Bronchial epithelial cell (primary cell): Measurements from ENCODE around the gene TRAF3IP1. TPM values are rescaled to one million over a fixed set of nuclear protein-coding genes. Genes with fewer than 3 reads are reported as not detected.
"Not testable (repeated sequence)": the region's sequence is repeated elsewhere in the genome, so short reads cannot be mapped to it uniquely, and the experiment has no call there.

ENCODE experiments used
- DNase-seq: peaks from one replicate; pipeline ENCODE4 v3.0.0-alpha.2; 2010; ENCODE audit warnings: low read depth
- FAIRE-seq: peaks from 2 replicates; lab custom pipeline; 2011; peaks lifted over from hg19 to GRCh38; lab: Jason Lieb, UNC
- H3K27me3 ChIP-seq: 2 replicates; pipeline ENCODE4 v1.5.1; 2011; ENCODE audit warnings: low read length; ENCODE audit not compliant: control insufficient read depth, insufficient read depth
- H3K36me3 ChIP-seq: 2 replicates; pipeline ENCODE4 v1.5.1; 2011; ENCODE audit warnings: low read length; ENCODE audit not compliant: control insufficient read depth, insufficient read depth
- H3K4me3 ChIP-seq: 2 replicates; pipeline ENCODE4 v1.5.1; 2011; ENCODE audit warnings: mild to moderate bottlenecking, low read depth, low read length, control low read depth
- CTCF ChIP-seq: IDR thresholded peaks from 2 replicates; pipeline ENCODE4 v1.5.1; 2011; ENCODE audit warnings: mild to moderate bottlenecking, moderate library complexity, low read length, control low read depth, inconsistent platforms; ENCODE audit not compliant: insufficient read depth, severe bottlenecking
- total RNA-seq: library from RNA; depleted of rRNA; stranded (reverse); fragments of >200 nt; gene quantifications from 2 replicates; pipeline ENCODE4 v1.2.1, GENCODE V29; 2014

Gene TRAF3IP1
- total RNA-seq, 1 donor from 2014 or later, result 9.2 TPM

DNA sequence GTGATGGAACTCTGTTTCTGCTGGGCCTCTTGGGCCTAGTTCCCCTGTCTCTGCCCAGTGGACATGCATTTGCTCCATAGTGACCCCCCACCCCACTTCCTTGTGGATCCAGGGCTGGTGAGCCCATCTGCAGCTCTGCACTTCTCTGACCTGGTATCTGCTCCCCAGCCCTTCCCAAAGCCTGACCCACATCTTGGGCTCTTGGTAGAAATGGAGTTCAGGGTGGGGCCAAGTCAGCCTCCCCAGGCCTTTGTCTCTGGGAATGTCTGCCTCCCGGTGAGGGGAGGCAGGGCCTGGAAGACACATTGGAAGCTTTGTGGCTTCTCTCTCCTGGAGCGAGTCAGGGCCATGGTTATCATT is 6.3 kb upstream of the TRAF3IP1 start:
- FAIRE-seq, result no peak
- no peaks in the 10 kb centered on the region for H3K36me3 ChIP-seq

DNA sequence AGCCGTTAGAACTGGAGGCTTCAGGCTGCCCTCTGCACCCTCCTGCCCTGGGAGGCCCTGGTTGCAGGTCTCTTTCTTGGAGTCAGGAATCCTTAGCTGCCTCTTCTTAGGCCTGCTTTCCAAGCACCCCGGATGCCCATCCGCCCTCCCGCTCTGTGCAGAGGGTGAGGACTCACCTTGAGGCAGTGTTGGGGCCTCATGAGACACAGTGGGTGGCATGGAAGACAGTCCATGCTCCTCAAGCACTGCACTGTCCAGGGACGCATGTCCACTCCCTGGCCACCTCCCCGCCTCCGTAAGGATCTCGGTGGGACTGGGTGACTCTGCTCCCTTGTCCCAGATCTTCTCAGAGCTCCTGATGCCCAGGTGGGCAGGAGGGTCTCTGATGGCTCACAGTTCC is 5.7 kb upstream of the TRAF3IP1 start:
- no peak overlapping the region for H3K4me3 ChIP-seq
- DNase-seq (no peak), FAIRE-seq (no peak)
- H3K36me3 ChIP-seq, result no peaks in the 10 kb centered on the region
- H3K27me3 ChIP-seq, result no peaks in the 10 kb centered on the region
- TF ChIP-seq CTCF, result no peak

More for the DNA sequence above, 6.3 kb upstream of the TRAF3IP1 start:
- H3K4me3 ChIP-seq, result no peak overlapping the region
- TF ChIP-seq CTCF, result no peak
- H3K27me3 ChIP-seq, result no peaks in the 10 kb centered on the region
- DNase-seq, result no peak

- TF ChIP-seq CTCF, result no peak
- DNase-seq (no peak), FAIRE-seq (no peak)
- H3K4me3 ChIP-seq, result no peak overlapping the region
- no peaks in the 10 kb centered on the region for H3K27me3 ChIP-seq
- no peaks in the 10 kb centered on the region for H3K36me3 ChIP-seq
These were observed 5.2 kb upstream of the TRAF3IP1 start for GRCh38 chr2:238315031-238315595.

GRCh38 chr2:238320648-238321281 is 447 bp downstream of the TRAF3IP1 start:
- DNase-seq, result no peak
- Histone ChIP-seq H3K36me3 (no peaks in the 10 kb centered on the region), H3K4me3 (peak overlapping the region; percentile 68), H3K27me3 (no peaks in the 10 kb centered on the region)
- no peak for TF ChIP-seq CTCF
- FAIRE-seq, result no peak

DNA sequence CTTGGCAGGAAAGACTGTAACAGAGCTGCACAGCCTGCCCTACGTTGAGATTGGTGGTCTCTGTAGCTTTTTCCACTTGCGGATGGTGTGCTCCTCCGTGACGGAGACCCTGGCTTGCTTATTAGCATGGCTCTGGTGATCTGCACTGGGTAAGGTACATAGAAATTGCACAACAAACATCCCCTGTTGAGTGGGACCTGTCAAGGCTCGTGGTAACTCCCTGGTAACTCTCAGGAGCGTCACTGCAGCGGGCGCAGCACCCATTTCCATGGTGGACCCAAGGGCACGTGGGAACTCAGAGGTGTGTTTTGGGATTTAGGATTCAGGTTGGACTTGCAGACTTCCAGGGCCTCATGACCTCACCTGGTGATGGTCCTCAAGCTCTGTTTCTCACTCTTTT is 1.1 kb downstream of the TRAF3IP1 start:
- no peaks in the 10 kb centered on the region for H3K27me3 ChIP-seq
- H3K36me3 ChIP-seq, result no peaks in the 10 kb centered on the region
- DNase-seq (peak; percentile 33), FAIRE-seq (peak; percentile 86)
- peak overlapping the region; percentile 68 for H3K4me3 ChIP-seq
- no peak for TF ChIP-seq CTCF

GRCh38 chr2:238322001-238322411 is 1.7 kb downstream of the TRAF3IP1 start:
- TF ChIP-seq CTCF, result no peak
- H3K4me3 ChIP-seq, result no peak overlapping the region
- no peaks in the 10 kb centered on the region for H3K36me3 ChIP-seq
- FAIRE-seq, result no peak
- DNase-seq, result no peak
- H3K27me3 ChIP-seq, result no peaks in the 10 kb centered on the region

DNA sequence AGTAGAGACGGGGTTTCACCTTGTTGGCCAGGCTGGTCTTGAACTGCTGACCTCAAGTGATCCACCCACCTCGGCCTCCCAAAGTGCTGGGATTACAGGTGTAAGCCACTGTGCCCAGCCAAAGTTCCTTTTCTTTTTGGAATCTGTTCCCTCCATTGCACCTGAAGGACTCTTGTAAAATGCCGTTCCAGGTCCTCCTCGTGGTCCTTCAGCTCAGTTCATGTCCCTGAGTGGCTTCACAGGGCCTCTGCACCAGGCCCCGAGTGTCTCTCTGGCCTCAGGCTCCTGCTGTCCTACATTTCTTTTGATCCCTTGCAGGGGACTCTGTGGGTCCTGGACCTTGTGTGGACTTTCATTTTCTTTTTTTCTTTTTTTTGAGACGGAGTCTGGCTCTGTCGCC is 3.9 kb downstream of the TRAF3IP1 start:
- H3K36me3 ChIP-seq, DNase-seq, H3K4me3 ChIP-seq, H3K27me3 ChIP-seq, FAIRE-seq: not testable (repeated sequence)
